ENCODE results near the gene GSX2. TPM values are rescaled to one million over a fixed set of nuclear protein-coding genes. Genes with fewer than 3 reads are reported as not detected.

The GSX2 gene
- total and polyA plus RNA-seq, 2 of the 13 experiments (the other 11 are each of a cell fraction or from before 2014, with no cell fraction given), result not detected

DNA sequence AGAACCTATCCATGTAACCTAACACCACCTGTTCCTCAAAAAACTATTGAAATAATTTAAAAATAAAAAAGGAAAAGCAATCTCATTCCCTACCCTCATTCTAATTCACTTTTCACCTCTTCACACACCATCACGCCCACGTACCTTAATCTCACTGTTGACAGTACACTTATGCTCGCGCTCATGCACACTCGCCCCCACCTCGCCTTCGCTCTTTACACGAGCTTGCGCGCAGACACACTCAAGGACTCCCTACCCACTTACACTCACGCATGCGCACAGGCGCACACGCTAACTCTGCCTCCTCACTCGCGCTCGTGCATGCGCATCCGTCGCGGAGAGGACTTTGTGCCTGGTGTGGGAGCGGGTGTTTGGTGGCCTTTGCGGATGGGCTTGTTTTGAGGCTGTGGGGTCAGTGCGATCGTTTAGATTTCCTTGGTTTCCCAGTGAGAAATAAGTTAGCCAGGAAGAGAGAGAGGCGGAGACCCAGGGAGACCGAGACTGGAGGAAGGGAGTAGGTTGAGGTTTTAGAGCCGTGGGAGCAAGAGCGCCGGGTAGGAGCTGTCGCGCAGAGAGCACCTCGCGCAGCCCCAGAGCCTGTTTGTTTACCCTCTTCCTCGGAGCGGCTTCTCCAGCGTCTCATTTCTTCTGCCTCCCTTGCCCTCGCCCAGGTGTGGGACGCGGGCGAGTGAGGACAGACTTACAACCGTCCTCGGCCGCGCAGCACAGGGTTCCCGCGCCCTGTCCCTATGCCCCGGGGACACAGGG, 8.1 kb upstream of the GSX2 start (continued):
- no peak for TF ChIP-seq TSC22D2 (CRISPR knock-in tag; IDR thresholded peaks at IDR 0.05; ENCODE audit: borderline replicate concordance)
- TF ChIP-seq RXRB (CRISPR knock-in tag; IDR thresholded peaks at IDR 0.05; ENCODE audit: borderline replicate concordance), result 0 out of 2 replicates have a peak, but pooled peaks have one; percentile 6
- TF ChIP-seq ZNF543 (CRISPR knock-in tag; IDR thresholded peaks at IDR 0.05), result no peak
- TF ChIP-seq POLR2AphosphoS2 (IDR thresholded peaks at IDR 0.05; ENCODE audit: low read depth, low read length), result no peak
- no peak for TF ChIP-seq TBL1XR1 (IDR thresholded peaks at IDR 0.05; ENCODE audit: borderline replicate concordance, low read length, partially characterized antibody)
- TF ChIP-seq, protein P1, sequence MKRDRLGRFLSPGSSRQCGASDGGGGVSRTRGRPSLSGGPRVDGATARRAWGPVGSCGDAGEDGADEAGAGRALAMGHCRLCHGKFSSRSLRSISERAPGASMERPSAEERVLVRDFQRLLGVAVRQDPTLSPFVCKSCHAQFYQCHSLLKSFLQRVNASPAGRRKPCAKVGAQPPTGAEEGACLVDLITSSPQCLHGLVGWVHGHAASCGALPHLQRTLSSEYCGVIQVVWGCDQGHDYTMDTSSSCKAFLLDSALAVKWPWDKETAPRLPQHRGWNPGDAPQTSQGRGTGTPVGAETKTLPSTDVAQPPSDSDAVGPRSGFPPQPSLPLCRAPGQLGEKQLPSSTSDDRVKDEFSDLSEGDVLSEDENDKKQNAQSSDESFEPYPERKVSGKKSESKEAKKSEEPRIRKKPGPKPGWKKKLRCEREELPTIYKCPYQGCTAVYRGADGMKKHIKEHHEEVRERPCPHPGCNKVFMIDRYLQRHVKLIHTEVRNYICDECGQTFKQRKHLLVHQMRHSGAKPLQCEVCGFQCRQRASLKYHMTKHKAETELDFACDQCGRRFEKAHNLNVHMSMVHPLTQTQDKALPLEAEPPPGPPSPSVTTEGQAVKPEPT (CRISPR knock-in tag; IDR thresholded peaks at IDR 0.05; ENCODE audit: low read depth), result 0 out of 2 replicates have a peak, but pooled peaks have one; percentile 41
- TF ChIP-seq ZNF749 (CRISPR knock-in tag; IDR thresholded peaks at IDR 0.05; ENCODE audit: borderline replicate concordance), result no peak
- TF ChIP-seq, protein P2, sequence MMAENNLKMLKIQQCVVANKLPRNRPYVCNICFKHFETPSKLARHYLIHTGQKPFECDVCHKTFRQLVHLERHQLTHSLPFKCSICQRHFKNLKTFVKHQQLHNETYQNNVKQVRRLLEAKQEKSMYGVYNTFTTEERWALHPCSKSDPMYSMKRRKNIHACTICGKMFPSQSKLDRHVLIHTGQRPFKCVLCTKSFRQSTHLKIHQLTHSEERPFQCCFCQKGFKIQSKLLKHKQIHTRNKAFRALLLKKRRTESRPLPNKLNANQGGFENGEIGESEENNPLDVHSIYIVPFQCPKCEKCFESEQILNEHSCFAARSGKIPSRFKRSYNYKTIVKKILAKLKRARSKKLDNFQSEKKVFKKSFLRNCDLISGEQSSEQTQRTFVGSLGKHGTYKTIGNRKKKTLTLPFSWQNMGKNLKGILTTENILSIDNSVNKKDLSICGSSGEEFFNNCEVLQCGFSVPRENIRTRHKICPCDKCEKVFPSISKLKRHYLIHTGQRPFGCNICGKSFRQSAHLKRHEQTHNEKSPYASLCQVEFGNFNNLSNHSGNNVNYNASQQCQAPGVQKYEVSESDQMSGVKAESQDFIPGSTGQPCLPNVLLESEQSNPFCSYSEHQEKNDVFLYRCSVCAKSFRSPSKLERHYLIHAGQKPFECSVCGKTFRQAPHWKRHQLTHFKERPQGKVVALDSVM (CRISPR knock-in tag; IDR thresholded peaks at IDR 0.05), result peak; percentile 16; the same call in 1 of the 2 replicates
- no peak for TF ChIP-seq ZNF468 (CRISPR knock-in tag; IDR thresholded peaks at IDR 0.05)
- no peak for TF ChIP-seq TOPORS (CRISPR knock-in tag; IDR thresholded peaks at IDR 0.05)
- TF ChIP-seq, protein P3, sequence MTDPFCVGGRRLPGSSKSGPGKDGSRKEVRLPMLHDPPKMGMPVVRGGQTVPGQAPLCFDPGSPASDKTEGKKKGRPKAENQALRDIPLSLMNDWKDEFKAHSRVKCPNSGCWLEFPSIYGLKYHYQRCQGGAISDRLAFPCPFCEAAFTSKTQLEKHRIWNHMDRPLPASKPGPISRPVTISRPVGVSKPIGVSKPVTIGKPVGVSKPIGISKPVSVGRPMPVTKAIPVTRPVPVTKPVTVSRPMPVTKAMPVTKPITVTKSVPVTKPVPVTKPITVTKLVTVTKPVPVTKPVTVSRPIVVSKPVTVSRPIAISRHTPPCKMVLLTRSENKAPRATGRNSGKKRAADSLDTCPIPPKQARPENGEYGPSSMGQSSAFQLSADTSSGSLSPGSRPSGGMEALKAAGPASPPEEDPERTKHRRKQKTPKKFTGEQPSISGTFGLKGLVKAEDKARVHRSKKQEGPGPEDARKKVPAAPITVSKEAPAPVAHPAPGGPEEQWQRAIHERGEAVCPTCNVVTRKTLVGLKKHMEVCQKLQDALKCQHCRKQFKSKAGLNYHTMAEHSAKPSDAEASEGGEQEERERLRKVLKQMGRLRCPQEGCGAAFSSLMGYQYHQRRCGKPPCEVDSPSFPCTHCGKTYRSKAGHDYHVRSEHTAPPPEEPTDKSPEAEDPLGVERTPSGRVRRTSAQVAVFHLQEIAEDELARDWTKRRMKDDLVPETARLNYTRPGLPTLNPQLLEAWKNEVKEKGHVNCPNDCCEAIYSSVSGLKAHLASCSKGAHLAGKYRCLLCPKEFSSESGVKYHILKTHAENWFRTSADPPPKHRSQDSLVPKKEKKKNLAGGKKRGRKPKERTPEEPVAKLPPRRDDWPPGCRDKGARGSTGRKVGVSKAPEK (CRISPR knock-in tag; IDR thresholded peaks at IDR 0.05; ENCODE audit: borderline replicate concordance), result peak; percentile 98
- TF ChIP-seq PITX1 (CRISPR knock-in tag; IDR thresholded peaks at IDR 0.05), result peak; percentile 19; the same call in 1 of the 2 replicates
- TF ChIP-seq ZSCAN9 (CRISPR knock-in tag; IDR thresholded peaks at IDR 0.05; ENCODE audit: borderline replicate concordance), result 0 out of 2 replicates have a peak, but pooled peaks have one; percentile 37
- TF ChIP-seq KMT2A (CRISPR knock-in tag; IDR thresholded peaks at IDR 0.05), result no peak
- no peak for TF ChIP-seq ZBTB20 (CRISPR knock-in tag; IDR thresholded peaks at IDR 0.05; ENCODE audit: borderline replicate concordance, low read depth)
- TF ChIP-seq, protein P4, sequence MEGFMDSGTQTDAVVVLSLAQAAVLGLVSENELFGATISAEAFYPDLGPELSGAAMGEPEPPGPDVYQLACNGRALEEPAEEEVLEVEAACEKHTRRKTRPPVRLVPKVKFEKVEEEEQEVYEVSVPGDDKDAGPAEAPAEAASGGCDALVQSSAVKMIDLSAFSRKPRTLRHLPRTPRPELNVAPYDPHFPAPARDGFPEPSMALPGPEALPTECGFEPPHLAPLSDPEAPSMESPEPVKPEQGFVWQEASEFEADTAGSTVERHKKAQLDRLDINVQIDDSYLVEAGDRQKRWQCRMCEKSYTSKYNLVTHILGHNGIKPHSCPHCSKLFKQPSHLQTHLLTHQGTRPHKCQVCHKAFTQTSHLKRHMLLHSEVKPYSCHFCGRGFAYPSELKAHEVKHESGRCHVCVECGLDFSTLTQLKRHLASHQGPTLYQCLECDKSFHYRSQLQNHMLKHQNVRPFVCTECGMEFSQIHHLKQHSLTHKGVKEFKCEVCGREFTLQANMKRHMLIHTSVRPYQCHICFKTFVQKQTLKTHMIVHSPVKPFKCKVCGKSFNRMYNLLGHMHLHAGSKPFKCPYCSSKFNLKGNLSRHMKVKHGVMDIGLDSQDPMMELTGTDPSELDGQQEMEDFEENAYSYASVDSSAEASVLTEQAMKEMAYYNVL (CRISPR knock-in tag; IDR thresholded peaks at IDR 0.05; ENCODE audit: borderline replicate concordance), result peak; percentile 34; the same call in 1 of the 2 replicates
- TF ChIP-seq SMC3 (IDR thresholded peaks at IDR 0.05; ENCODE audit: low read length), result no peak
- TF ChIP-seq ZNF747 (CRISPR knock-in tag; IDR thresholded peaks at IDR 0.05; ENCODE audit: borderline replicate concordance), result no peak
- no peak for TF ChIP-seq RCOR2 (CRISPR knock-in tag; IDR thresholded peaks at IDR 0.05)
- TF ChIP-seq, protein P5, sequence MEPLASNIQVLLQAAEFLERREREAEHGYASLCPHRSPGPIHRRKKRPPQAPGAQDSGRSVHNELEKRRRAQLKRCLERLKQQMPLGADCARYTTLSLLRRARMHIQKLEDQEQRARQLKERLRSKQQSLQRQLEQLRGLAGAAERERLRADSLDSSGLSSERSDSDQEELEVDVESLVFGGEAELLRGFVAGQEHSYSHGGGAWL (CRISPR knock-in tag; IDR thresholded peaks at IDR 0.05), result peak; percentile 47; the same call in 1 of the 2 replicates

Data from HepG2 (cell line).